Liver (tissue), 9 donors: ENCODE data around the gene CASP10. TPM values are rescaled to one million over a fixed set of nuclear protein-coding genes. Genes with fewer than 3 reads are reported as not detected.

ENCODE experiments used
- DNase-seq: peaks from one replicate; pipeline ENCODE4 v3.0.0-alpha.2; 2017; ENCODE audit warnings: low spot score
- H3K27ac ChIP-seq, 2 donors: one replicate each; pipeline ENCODE4 v1.7.0; 2013; ENCODE audit warnings: inconsistent platforms in 2 of 2, low read length in 2 of 2, control low read depth in 1 of 2, low read depth in 1 of 2, mild to moderate bottlenecking in 1 of 2
- H3K27me3 ChIP-seq, 4 donors: one replicate each; pipeline versions ENCODE4 v1.6.1 to v1.7.0; 2013; ENCODE audit warnings: low read length in 3 of 4, inconsistent platforms in 1 of 4, mild to moderate bottlenecking in 1 of 4, moderate library complexity in 1 of 4; ENCODE audit not compliant: control insufficient read depth in 4 of 4, insufficient read depth in 4 of 4
- H3K36me3 ChIP-seq, 4 donors: one replicate each; pipeline versions ENCODE4 v1.6.1 to v1.7.0; 2013; ENCODE audit warnings: low read length in 3 of 4, mild to moderate bottlenecking in 3 of 4, low read depth in 1 of 4, moderate library complexity in 1 of 4; ENCODE audit not compliant: control insufficient read depth in 4 of 4, insufficient read depth in 3 of 4
- H3K4me1 ChIP-seq, 4 donors: one replicate each; pipeline versions ENCODE4 v1.6.1 to v1.7.0; 2013; ENCODE audit warnings: low read length in 3 of 4, mild to moderate bottlenecking in 3 of 4, moderate library complexity in 1 of 4; ENCODE audit not compliant: control insufficient read depth in 4 of 4, insufficient read depth in 4 of 4
- H3K4me3 ChIP-seq, 3 donors: one replicate each; pipeline versions ENCODE4 v1.6.1 to v1.7.0; 2013; ENCODE audit warnings: low read length in 3 of 3, control low read depth in 1 of 3, low read depth in 1 of 3, mild to moderate bottlenecking in 1 of 3
- H3K9ac ChIP-seq, 2 donors: one replicate each; pipeline ENCODE4 v1.7.0; 2013; ENCODE audit warnings: low read length in 2 of 2, mild to moderate bottlenecking in 2 of 2, moderate library complexity in 2 of 2, control low read depth in 1 of 2, low read depth in 1 of 2
- H3K9me3 ChIP-seq, 4 donors: one replicate each; pipeline versions ENCODE4 v1.6.1 to v1.7.0; 2013; ENCODE audit warnings: low read length in 3 of 4; ENCODE audit not compliant: control insufficient read depth in 4 of 4
- CTCF ChIP-seq: fragments of 150-350 bp; IDR thresholded peaks from 2 replicates; pipeline ENCODE4 v1.5.1; 2017; ENCODE audit warnings: improper control_type of control experiment, low read depth, low read length; ENCODE audit not compliant: missing input control
- EGR1 ChIP-seq, 2 donors: IDR thresholded peaks; 2 replicates each; pipeline ENCODE4 v1.6.1; 2016 to 2018; ENCODE audit warnings: antibody characterized with exemption in 2 of 2, low read depth in 2 of 2
- FOXA1 ChIP-seq: IDR thresholded peaks from 2 replicates; pipeline ENCODE4 v1.6.1; 2016; ENCODE audit warnings: antibody characterized with exemption
- FOXA2 ChIP-seq: IDR thresholded peaks from 2 replicates; pipeline ENCODE4 v1.6.1; 2016; ENCODE audit warnings: antibody characterized with exemption
- GABPA ChIP-seq, 2 donors: IDR thresholded peaks in 1 of 2; conservative IDR thresholded peaks in 1 of 2; 2 replicates each; pipeline ENCODE4 v1.6.1; 2016; ENCODE audit warnings: antibody characterized with exemption in 2 of 2, mild to moderate bottlenecking in 1 of 2, moderate library complexity in 1 of 2
- HNF4A ChIP-seq, 2 donors: conservative IDR thresholded peaks; 2 replicates each; pipeline ENCODE4 v1.6.1; 2016; ENCODE audit warnings: antibody characterized with exemption in 2 of 2, mild to moderate bottlenecking in 2 of 2
- HNF4G ChIP-seq: IDR thresholded peaks from 2 replicates; pipeline ENCODE4 v1.6.1; 2016; ENCODE audit warnings: antibody characterized with exemption
- JUND ChIP-seq, 2 donors: IDR thresholded peaks; 2 replicates each; pipeline ENCODE4 v1.6.1; 2016; ENCODE audit warnings: antibody characterized with exemption in 2 of 2
- NR2F2 ChIP-seq: IDR thresholded peaks from 2 replicates; pipeline ENCODE4 v1.6.1; 2016; ENCODE audit warnings: antibody characterized with exemption
- RAD21 ChIP-seq, 2 donors: IDR thresholded peaks; 2 replicates each; pipeline ENCODE4 v1.6.1; 2016; ENCODE audit warnings: antibody characterized with exemption in 2 of 2, mild to moderate bottlenecking in 2 of 2
- REST ChIP-seq: IDR thresholded peaks from 2 replicates; pipeline ENCODE4 v1.6.1; 2016; ENCODE audit warnings: antibody characterized with exemption, mild to moderate bottlenecking
- RXRA ChIP-seq, 2 donors: IDR thresholded peaks; 2 replicates each; pipeline ENCODE4 v1.6.1; 2017 to 2018; ENCODE audit warnings: antibody characterized with exemption in 2 of 2, mild to moderate bottlenecking in 1 of 2
- SP1 ChIP-seq: IDR thresholded peaks from 2 replicates; pipeline ENCODE4 v1.6.1; 2018; ENCODE audit warnings: antibody characterized with exemption, mild to moderate bottlenecking
- TAF1 ChIP-seq: conservative IDR thresholded peaks from 2 replicates; pipeline ENCODE4 v1.6.1; 2016; ENCODE audit warnings: antibody characterized with exemption, mild to moderate bottlenecking
- YY1 ChIP-seq: IDR thresholded peaks from 2 replicates; pipeline ENCODE4 v1.6.1; 2016; ENCODE audit warnings: antibody characterized with exemption, mild to moderate bottlenecking
- WGBS: extraction: QIAGEN DNeasy Blood & Tissue Kit; methylation state at CpG from one replicate; pipeline ENCODE4 v1.1.7; 2013; 5-methylcytosine and 5-hydroxymethylcytosine counted together
- polyA plus RNA-seq, 2 donors: library from polyadenylated mRNA; stranded (reverse) in 1 of 2; unstranded in 1 of 2; fragments of 200-250 nt in 1 of 2; fragments of >200 nt in 1 of 2; fragmentation: Nextera tagmentation in 1 of 2; extraction: Ambion mirVana in 1 of 2; gene quantifications; one replicate each; pipeline versions ENCODE4 v1.2.1 to v1.2.3, GENCODE V29; 2013 to 2015
- total RNA-seq, 2 donors: library from RNA; depleted of rRNA; stranded (reverse); fragments of >200 nt; gene quantifications; one replicate each; pipeline ENCODE4 v1.2.3, GENCODE V29; 2014
- TF ChIP-seq, protein P1 (sequence below): IDR thresholded peaks from 2 replicates; pipeline ENCODE4 v1.6.1; 2016; ENCODE audit warnings: antibody characterized with exemption
- TF ChIP-seq, protein P2 (sequence below): IDR thresholded peaks from 2 replicates; pipeline ENCODE4 v1.6.1; 2016; ENCODE audit warnings: antibody characterized with exemption
- TF ChIP-seq, protein P3 (sequence below): IDR thresholded peaks from 2 replicates; pipeline ENCODE4 v1.6.1; 2016; ENCODE audit warnings: antibody characterized with exemption
- donor health status: healthy.
- donor health status: healthy.
- donor health status: healthy.
- donor health status: healthy.
- donor health status: healthy.

Gene CASP10
- total and polyA plus RNA-seq, 4 donors, result 2.2 to 13.6 (median 5.6) TPM

DNA sequence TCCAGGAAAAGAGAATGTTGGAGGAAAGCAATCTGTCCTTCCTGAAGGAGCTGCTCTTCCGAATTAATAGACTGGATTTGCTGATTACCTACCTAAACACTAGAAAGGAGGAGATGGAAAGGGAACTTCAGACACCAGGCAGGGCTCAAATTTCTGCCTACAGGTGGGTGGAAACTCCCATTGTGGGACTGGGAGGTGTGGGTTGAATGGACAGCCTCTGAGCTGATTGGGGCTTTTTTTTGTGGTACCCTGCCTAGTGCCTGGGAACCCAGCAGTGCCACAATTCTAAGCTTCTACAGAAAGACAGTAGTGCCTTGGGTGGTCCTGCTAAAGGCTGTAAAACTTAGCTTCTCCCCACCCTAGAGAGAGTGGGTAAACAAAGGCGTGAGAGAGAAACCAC, 83.7 kb downstream of the CASP10 start:
- 88% methylated on average over 2 of the region's 2 CpGs for WGBS
- H3K9ac ChIP-seq, result no peak overlapping the region
- no peak overlapping the region for H3K4me3 ChIP-seq
- H3K27ac ChIP-seq, result no peak overlapping the region
- H3K27me3 ChIP-seq, result no peaks in the 10 kb centered on the region
- no peak for TF ChIP-seq HNF4A (conservative IDR thresholded peaks at IDR 0.05)
- TF ChIP-seq, protein P1, sequence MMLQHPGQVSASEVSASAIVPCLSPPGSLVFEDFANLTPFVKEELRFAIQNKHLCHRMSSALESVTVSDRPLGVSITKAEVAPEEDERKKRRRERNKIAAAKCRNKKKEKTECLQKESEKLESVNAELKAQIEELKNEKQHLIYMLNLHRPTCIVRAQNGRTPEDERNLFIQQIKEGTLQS, result no peak
- TF ChIP-seq JUND (IDR thresholded peaks at IDR 0.05), result no peak
- no peak for TF ChIP-seq HNF4G
- no peak for TF ChIP-seq RAD21 (IDR thresholded peaks at IDR 0.05)
- no peak for TF ChIP-seq NR2F2
- TF ChIP-seq EGR1 (IDR thresholded peaks at IDR 0.05; ENCODE audit: low read depth in 2 of 2), result no peak
- TF ChIP-seq, protein P2, sequence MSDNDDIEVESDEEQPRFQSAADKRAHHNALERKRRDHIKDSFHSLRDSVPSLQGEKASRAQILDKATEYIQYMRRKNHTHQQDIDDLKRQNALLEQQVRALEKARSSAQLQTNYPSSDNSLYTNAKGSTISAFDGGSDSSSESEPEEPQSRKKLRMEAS, result no peak
- no peak for TF ChIP-seq REST
- no peak for TF ChIP-seq CTCF
- TF ChIP-seq YY1, result no peak
- TF ChIP-seq GABPA (IDR thresholded peaks at IDR 0.05 in 1 of 2, conservative IDR thresholded peaks at IDR 0.05 in 1 of 2), result no peak
- no peak for TF ChIP-seq TAF1
- TF ChIP-seq, protein P3, sequence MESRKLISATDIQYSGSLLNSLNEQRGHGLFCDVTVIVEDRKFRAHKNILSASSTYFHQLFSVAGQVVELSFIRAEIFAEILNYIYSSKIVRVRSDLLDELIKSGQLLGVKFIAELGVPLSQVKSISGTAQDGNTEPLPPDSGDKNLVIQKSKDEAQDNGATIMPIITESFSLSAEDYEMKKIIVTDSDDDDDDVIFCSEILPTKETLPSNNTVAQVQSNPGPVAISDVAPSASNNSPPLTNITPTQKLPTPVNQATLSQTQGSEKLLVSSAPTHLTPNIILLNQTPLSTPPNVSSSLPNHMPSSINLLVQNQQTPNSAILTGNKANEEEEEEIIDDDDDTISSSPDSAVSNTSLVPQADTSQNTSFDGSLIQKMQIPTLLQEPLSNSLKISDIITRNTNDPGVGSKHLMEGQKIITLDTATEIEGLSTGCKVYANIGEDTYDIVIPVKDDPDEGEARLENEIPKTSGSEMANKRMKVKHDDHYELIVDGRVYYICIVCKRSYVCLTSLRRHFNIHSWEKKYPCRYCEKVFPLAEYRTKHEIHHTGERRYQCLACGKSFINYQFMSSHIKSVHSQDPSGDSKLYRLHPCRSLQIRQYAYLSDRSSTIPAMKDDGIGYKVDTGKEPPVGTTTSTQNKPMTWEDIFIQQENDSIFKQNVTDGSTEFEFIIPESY, result no peak
- TF ChIP-seq RXRA (IDR thresholded peaks at IDR 0.05), result no peak
- TF ChIP-seq FOXA2, result no peak
- no peak for TF ChIP-seq FOXA1
- no peak for TF ChIP-seq SP1
- peaks cover 0 to 7% (median 0%) of the 10 kb centered on the region in 4 donors for H3K4me1 ChIP-seq
- DNase-seq, result no peak
- H3K36me3 ChIP-seq, result peaks cover 0 to 9% (median 2%) of the 10 kb centered on the region in 4 donors
- H3K9me3 ChIP-seq, result no peaks in the 10 kb centered on the region
